Measurements from ENCODE around the gene LY6G5B.

The LY6G5B gene

DNA sequence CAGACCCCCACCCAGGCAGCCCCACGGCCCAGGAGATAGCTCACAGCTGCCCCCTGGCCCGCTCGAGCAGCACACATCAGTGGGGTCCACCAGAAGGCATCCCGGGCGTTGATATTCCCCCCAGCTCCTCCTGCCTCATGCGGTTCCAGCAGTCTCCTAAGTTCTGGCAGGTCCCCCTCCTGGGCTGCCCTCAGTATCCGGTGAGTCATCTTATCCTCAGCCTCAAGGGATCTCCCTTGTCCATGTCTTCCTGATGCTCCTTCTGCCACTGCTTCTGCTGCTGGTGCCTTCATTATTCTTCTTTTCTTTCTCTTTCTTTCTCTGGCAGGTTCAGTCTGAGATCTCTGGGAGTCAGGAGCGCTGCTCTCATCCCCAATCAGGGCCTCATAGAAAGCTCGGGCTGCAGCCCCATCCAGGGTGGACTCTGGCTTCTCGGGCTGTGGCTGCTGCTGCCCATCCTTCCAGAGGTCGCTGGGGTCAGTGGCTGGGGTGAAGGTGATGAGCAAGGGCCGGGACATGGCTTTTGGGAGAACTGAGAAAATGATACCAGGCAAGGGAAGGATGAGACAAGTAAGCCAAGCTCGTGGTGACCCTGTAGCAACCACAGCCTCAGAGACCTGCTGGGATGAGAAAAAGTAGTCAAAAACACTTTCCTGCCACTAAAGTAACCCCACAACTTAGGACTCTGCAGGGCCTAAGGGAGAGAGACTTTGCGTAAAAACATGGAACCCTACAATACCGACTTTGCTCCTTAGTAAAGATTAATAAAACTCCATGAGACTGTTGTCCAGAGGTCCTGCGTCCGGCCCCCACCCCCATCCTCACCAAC is 5.6 kb upstream of the LY6G5B start:
- no peak for DNase-seq

DNA sequence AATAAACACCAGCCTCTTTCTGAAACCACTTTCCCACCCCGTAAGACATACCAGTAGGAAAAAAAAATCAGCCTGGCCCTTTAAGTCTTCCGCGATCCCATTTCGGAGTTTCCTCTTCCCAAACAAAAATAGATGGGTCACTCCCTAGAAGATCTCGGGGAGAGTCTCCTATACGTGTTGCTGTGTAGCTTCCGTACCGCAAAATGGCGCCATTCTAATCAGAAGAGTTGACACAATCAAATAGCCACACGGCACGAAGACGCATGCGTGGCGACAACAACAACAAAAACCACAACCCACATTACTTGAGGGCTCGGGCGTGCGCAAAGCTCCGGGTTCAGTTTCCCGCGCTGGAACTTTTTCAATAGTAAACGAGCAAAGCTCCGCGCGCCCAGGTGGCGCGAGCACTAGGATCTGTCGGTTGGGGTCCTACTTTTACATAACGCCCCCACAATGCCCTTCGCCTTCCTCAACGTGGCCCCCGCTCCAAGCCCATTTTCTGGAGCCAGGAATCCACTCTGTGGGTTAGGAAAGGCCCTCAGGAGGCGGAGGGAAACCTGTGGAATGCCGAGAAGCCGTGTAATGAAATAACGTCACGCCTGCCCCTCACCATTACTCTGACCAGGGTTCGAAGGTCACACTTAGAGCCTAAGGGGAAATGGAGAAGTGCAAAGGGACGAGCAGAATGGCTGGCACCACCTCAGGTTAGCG is 4.8 kb upstream of the LY6G5B start, which contains the start of gene GPANK1:
TSS of gene GPANK1 (minus strand) at position 208 of the 711 bp plus-strand sequence. CDS start 519 bp downstream, outside the sequence.
- peak; percentile 85 to 87 for DNase-seq

DNA sequence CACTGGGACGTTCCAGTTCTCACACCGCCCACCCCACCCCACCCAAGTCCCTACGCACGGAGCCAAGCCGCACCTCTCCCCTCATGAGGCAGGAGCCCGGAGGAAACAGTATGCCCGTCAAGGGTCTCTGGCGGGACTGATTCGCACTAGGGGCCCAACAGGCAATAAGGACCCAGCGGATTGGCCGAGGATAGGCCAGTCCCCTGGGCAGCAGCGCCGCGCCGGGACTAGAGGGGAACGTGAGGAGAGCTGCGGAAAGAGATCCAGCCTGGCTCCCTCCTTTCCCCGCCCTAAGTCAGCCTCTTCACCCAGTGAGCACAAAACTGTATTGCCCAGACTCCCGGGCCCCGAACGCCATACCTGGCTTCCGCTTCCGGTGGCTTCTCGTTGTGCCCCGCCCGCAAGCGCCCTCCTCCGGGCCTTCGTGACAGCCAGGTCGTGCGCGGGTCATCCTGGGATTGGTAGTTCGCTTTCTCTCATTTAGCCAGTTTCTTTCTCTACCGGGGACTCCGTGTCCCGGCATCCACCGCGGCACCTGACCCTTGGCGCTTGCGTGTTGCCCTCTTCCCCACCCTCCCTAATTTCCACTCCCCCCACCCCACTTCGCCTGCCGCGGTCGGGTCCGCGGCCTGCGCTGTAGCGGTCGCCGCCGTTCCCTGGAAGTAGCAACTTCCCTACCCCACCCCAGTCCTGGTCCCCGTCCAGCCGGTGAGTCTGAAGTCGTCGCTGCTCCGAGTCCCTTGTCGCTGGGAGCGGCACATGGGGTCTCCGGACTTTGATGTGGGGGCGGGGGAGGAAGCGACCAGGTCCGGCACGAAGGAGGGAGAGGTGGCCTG is 4.1 kb upstream of the LY6G5B start, which contains the start of gene CSNK2B:
TSS of gene CSNK2B (plus strand) at position 580 of the 836 bp plus-strand sequence. CDS start 752 bp downstream, outside the sequence.
- DNase-seq = peak; percentile 97 to 98

DNA sequence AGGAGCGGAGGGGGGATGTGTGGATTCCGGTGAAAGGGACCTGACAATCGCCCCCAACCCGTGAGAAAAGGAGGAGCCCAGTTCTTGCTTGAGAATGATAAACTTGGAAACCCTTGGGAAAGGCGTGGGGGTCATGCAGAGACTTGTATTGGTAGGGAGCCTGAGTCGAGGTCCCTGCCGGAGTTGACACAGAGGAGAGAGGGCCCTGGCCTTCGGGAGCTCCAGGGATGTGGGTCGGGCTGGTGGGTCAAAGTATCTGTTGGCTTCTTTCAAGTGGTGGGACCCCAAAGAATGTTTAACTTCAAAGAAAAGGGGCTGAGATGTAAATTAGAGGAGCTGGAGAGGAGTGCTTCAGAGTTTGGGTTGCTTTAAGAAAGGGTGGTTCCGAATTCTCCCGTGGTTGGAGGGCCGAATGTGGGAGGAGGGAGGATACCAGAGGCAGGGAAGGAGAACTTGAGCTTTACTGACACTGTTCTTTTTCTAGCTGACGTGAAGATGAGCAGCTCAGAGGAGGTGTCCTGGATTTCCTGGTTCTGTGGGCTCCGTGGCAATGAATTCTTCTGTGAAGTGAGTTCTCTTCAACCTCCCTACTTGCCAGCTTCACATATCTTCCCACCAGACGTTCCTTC is 3.3 kb upstream of the LY6G5B start:
- no peak for DNase-seq

DNA sequence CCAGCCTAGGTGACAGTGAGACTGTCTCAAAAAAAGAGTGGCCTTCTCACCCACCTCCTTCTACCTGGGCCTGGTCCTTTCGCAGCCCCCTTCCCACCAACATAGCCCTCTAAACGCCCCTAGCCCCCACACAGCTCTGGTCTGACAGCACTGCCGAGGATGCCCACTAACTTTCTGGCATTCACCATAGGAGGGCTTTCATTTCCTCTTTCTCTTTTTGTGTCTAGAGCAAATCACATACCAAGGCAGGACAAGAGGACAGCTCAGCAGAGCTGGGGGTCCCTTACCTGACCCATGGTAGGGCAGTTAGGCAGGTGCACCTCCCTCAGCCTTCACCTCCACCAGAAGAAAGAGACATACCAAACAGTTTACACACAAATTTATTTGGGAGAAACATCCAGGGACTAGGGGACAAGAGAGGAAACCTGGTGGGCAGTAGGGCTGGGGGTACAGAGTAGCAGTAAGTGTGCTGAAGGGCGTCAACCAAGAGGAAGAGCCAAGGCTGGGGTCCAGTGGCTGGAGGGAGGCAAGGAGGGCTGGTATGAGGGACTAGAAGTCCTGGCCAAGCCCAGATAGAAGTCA is 6.6 kb downstream of the LY6G5B start:
- no peak for DNase-seq

DNA sequence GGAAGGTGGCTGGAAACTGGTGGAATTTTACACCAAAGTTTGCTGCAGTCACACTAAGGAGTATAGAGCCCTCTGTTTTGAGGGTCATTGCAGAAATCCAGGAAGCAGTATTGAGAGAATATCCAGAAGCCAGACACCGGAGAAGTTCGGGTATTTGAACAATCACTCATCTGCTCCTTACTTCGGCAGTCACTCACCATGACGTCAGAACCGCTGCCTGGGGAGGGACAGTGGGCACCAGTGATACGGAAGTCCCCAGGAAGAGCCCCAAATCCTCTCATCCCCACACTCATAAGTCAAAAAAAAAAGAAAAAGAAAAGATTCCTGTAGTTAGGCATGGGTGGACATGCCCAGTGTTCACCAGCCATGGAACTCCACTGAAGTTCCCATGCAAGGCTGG is 7.1 kb downstream of the LY6G5B start:
- DNase-seq = no peak

DNA sequence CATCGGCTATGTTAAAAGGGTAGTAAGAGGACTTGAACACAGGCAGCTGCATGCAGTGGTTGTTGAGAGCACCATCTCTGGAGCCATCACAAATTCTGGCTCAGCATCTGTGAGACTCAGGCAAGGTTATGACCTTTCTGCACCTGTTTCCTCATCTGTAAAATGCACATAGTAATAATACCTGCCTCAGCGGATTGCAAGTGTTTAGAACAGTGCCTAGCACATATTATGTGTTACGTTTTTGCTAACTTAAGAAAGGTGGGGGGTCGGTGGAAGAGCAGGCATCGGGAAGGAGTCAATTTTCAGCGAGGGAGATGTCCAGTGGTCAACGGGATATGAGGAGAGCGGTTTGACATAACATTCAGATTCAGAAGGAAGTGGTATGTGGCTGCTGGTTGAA is 8.2 kb downstream of the LY6G5B start:
- no peak for DNase-seq

DNA sequence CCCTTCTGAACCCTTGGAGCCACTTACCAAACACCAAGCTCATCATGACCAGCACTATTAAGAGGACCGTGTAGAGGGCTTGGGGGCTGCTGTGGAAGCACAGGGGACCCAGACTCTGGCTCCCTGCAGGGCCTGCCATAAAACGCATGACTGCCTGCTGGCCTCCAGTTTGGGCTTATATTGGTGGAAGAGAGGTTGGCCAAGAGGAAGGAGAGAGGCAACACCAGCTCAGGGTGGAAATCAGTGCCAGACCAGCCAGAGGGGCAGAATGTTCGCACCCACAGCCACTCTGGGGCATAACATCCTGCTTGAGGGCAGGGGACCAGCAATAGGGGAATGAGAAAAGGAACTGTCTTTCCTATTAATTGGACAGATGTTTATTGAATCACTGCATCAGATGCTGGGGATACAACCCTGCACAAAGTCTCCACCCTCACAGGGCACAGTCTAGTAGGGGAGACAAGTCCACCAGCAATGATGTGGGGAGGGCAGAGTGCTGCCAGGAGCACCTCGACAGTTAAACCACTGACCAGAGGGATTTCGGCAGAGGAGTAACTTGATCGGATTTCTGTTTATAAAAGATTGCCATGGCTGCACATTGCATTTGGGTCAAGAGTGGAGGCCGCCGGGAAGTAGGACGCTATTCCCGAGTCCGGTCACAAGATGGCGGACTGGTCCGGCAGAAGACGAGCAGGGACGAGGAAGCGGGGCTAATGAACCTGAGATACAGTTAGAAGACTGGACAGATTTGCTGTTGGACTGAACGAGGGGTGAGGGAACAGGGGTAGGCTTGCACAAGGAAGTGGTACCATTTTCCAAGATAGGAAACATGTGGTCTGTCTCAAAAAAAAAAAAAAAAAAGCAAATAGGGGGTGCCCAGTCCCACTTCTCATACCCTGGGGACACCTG is 10.7 kb downstream of the LY6G5B start, which contains the start of gene LY6G5C:
TSS of gene LY6G5C (minus strand) at position 842 of the 909 bp plus-strand sequence. CDS start at position 148, 694 bp downstream.
- DNase-seq = peak; percentile 59 to 62

DNA sequence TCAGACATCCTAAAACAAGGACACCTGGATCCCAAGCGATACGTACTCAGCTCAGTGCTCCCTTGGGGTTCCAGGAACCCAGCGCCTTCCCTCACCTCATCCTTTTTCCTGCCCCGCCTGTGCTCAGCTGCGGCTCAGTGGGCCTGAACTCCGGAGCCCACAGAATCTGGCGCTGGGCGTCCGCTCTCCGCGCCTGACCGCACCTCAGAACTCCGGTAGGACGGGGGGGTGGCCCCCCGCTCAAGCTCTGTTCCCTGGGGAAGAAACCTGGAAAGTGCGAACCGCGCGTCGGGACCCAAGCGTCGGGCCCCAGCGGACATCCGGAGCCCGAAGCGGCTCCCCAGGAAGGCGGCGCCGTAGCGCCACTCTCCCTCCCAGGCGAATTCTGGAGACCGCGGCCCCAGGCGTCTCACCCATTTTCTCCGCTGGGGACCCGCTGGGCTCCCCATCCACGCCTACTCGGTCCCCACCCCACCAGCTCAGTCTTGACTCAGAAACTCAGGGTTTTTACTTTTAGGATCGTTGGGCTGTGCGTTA is 11.4 kb downstream of the LY6G5B start:
- peak; percentile 34 to 36 for DNase-seq

DNA sequence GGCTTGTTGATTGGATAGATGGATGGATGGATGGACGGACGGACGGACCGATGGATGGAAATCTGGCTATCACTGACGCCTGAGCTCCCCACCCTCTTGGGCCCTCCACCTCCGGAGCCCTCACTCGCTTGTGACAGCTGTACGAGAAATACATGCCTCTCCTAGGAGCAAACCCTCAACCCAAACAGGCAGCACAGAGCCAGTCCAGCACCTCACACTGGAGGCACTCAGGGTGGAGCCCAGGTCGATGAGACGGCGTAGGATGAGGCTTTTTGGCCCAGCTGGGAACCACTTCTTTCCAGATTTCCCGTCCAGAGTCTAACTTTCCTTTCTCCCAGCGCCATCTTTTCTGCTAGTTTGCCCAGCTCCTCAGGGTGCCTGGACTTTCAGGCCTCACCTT is 13.8 kb downstream of the LY6G5B start:
- no peak for DNase-seq

DNA sequence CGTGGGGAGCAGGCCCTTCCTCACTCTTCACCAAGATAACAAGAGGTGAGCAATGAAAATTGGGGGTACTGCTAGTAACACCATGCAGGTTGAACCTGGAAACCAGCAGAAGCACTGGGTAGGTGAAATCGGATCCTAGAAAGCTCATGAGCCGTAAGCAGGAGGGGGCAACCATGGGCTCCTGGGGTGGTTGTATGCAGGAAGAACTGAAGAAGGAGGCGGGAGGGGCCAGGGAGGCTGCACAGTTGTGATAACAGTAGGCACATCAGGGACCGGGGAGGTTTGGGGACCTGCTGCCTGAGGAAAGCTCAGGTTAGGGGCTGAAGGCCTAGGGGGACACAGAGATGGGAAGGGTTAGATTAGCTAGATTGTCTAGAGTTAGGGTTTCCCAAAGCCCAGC is 16.7 kb downstream of the LY6G5B start:
- DNase-seq = no peak

DNA sequence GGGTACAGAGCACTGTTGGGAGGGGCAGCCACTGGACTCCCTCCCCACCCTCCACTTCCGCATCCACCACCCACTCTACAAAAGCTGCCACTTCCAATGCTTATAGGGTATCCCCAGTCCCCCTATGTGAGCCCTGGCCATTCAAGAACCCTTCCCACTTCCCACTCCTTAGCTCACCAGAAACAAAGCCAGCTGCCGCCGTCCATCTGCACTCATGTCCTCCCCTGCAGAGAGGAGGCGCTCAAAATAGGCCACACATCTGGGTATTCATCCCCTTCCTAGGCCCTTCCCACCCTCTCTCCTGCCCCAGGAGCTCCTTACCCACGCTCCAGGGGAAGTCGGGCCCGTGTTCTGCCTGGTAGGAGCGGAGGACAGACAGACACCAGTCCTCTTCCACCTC is 17.5 kb downstream of the LY6G5B start:
- DNase-seq = no peak

DNA sequence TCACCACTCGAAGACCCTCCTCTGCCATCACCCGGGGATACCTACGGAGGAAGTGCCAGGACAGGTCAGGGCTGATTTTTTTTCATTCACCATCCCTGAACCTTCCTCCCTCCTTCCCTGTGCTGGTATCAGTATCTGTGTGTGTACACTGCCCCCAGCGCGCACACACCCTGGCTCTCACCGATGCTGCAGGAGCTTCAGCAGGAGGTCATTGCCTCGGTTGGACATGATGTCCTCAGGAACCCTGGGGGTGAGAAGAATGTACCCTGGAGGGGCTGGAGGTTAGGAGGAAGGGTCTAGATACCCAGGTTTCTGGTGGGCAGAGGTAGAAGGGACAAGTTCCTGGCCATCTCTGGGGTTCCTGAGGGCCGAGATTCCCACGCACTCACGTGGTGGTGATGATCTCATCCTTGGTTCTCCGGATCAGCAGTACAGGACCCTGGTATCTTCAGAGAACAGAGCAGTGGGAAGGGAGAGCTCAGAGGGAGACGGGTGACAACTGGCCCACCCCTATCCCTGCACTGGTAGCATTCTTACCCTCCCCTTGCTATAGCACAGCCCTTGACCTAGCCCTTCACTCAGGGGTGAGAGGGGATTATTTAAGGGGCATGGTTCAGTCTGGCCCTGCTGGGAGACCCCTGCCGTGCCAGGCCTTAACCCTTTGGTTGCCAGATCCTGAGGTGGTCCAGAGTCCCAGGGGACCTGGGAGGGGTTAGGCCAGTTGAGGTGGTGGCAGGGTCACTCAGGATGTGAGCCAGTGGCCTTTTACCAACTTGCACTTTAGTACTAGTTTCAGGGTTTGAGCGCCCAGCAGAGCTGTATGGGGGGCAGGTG is 18.3 kb downstream of the LY6G5B start:
- DNase-seq = no peak

DNA sequence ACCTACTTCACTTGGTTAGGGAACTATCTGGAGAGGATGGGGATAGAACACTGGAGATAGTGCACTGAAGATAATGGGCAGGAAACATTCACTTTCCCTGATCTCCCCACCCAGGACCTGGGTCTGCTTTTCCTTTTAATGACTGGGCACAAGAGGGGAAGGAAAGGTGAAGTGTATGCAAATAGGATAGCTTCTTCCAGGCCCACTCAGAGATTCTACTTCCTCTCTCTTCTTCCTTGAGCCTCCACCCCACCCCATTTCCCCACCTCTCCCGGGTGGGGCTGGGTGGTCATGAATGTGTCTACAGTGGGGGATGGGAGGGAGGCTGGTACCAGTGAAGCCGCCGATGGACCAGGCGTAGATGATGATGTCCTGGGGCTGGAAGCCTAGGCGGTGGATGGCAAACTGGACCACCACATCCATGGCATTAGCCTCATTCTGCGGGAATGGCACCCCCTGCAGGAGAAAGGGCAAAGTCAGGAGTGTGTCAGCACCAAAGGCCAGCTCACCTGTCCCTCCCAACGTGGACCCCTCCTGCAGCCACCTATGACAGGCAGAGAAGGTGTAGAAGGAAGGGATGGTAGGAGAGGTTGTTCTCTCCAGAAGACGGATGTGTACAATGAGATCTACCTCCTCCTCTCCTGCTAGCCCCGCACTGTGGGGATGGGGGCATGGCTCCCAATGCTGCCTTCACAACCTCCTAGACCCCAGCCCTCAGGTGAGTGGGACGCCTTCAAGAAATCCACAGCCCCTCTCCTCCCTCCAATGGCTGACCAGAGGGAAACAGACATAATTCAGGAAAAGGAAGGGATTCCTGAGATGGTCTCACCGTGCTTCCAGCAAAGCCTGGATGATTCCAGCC is 19.7 kb downstream of the LY6G5B start:
- no peak for DNase-seq

DNA sequence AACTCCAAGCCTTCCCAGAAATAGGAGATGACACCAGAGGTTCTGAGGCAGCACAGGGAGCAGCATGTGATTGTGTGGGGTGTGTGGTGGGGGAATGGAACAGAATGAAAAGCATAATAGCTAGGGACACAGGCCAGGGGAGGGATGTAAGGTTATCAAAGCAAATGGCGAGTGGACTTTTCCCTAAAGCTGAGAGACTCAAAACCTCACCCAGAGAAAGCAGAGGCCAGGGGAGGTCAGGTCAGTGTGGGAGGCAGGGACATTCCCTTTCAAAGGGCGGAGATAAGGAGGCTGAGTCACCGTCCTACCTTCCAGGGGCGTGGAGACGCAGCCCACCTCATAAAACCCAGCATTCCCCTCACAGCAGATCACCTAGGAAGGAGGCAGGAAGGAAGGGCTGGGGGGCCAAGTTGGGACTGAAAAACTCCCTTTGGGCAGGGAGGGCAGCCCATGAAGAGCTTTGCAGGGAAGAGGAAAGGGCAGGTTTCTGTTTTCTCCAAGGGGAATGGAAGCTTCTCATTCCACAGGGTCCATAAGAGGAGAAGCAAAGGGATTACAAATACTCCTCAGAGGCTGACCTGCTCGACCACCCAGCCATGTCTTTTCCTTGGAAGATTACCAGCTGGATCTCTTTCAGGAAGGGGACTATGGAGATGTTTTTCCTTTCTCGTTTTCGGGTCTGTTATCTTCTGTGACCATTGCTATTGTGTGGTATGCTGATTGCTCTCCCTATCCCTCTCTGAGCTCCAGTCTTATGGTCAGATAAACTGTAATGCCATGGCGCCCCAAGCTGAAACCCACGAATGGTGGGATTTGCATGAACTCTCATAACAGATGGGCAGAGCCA is 20.7 kb downstream of the LY6G5B start:
- DNase-seq = no peak

DNA sequence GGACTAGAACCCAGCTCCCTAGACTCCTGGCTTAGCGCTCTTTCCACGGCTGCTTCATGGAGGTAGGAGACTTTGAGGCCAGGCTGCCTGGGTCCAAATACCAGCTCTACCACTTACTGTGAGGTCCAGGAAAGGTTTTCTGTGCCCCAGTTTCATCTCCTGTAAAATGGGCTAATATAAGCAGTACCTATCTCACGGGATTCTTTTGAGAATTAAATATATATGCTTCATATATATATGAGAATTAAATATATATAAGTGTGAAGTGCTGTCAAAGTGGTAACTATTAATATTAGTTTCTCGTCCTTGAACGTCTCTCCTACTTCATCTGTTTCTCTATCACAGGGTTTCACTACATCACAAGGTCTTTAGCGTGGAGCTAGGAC is 21.3 kb downstream of the LY6G5B start:
- no peak for DNase-seq

DNA sequence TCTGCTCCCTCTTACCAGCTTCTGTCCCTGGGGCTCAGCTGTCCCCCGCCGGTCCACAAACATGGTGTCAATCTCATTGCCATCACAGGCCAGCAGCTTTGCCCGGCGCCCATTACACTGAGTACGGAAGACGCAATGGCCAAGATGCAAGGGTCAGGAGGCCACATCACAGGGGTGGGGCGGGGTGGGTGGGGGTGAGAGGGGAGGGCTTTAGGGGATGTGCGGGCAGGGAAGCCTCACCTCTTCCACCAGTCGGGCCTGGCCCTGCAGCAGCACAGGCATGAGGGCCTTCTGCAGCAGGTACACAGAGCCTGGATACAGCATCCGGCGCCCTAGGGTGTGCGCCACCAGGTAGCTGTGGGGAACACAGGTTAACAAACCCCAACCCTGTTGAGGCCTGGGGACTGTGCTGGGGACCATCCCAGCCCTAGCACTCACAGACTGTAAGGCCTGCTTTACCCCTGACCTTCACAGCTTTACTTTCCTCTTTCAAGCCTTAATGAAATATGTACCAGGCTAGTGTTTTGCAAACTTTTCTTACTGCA is 21.9 kb downstream of the LY6G5B start:
- DNase-seq = no peak
